Measurements from ENCODE around the gene RAD51B. TPM values are rescaled to one million over a fixed set of nuclear protein-coding genes. Genes with fewer than 3 reads are reported as not detected.
A peak's percentile ranks its signal among the peaks of the same experiment; 100 is the strongest.

The RAD51B gene
- total and polyA plus RNA-seq, 2 of the 13 experiments (the other 11 are each of a cell fraction or from before 2014, with no cell fraction given) = 7.0 to 9.5 TPM

DNA sequence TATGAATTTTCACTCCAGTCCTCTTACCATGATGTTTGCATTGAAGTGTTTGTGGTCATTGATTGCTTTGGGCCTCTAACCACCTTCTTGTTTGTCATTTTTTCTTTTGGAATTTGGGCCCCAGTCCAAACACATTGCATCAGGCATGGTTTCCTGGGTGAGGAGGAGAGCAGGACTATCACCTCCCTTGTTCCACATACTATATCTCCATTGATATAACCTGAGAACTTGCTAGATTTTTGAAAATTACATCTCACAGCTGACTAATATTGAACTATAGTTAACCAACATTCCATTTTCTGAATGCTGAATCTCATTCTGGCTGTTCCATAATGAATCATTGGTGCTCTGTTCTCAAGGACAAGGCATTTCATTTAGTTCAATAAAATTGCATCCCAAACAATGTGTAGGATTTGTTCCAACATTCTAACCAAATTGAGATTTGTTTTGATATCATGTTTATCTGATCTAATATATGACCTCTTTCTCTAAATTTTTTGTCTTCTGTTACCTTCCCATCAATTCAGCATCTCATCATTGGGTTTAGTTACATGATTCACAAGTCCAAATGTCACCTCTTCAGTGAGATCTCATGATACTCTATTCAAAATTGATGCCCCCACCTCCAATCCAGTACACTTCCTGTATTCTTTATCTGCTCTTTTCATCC lies 644.3 kb downstream of the RAD51B start (continued):
- TF ChIP-seq, protein P1, sequence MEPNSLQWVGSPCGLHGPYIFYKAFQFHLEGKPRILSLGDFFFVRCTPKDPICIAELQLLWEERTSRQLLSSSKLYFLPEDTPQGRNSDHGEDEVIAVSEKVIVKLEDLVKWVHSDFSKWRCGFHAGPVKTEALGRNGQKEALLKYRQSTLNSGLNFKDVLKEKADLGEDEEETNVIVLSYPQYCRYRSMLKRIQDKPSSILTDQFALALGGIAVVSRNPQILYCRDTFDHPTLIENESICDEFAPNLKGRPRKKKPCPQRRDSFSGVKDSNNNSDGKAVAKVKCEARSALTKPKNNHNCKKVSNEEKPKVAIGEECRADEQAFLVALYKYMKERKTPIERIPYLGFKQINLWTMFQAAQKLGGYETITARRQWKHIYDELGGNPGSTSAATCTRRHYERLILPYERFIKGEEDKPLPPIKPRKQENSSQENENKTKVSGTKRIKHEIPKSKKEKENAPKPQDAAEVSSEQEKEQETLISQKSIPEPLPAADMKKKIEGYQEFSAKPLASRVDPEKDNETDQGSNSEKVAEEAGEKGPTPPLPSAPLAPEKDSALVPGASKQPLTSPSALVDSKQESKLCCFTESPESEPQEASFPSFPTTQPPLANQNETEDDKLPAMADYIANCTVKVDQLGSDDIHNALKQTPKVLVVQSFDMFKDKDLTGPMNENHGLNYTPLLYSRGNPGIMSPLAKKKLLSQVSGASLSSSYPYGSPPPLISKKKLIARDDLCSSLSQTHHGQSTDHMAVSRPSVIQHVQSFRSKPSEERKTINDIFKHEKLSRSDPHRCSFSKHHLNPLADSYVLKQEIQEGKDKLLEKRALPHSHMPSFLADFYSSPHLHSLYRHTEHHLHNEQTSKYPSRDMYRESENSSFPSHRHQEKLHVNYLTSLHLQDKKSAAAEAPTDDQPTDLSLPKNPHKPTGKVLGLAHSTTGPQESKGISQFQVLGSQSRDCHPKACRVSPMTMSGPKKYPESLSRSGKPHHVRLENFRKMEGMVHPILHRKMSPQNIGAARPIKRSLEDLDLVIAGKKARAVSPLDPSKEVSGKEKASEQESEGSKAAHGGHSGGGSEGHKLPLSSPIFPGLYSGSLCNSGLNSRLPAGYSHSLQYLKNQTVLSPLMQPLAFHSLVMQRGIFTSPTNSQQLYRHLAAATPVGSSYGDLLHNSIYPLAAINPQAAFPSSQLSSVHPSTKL (CRISPR knock-in tag; IDR thresholded peaks at IDR 0.05) = peak; percentile 88
- TF ChIP-seq FOXA3 (CRISPR knock-in tag; IDR thresholded peaks at IDR 0.05) = peak; percentile 84

DNA sequence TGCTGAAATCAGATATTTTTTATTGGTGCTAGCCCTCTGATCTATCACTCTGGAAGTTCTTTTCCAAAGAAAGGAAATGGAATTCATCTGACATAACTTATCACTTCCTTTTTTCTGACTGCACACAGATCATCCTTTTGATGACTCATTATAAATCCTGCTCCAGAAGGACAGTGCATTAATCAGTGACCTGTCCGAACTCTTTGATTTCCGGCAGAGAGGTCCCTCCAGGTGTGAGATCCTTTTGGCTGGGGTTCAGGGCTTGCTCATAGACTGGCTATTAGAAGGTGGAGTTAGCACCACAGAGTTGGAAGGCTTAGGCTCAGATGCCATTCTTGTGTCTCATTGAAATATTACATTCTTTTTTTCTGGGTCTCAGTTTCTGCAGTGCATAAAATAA lies 645.1 kb downstream of the RAD51B start:
- Histone ChIP-seq H3K9me3 (ENCODE audit: low read length) (no peaks in the 10 kb centered on the region), H3K4me3 (replicated peaks in 1 of 3; ENCODE audit: insufficient read depth in 1 of 3, low read depth in 2 of 3, low read length in 3 of 3) (no peak overlapping the region), H3K36me3 (replicated peaks in 1 of 2; ENCODE audit: control insufficient read depth in 1 of 2, insufficient read depth in 2 of 2, low read length in 2 of 2) (no peaks in the 10 kb centered on the region), H2AFZ (ENCODE audit: low read length) (no peak overlapping the region), H3K79me2 (ENCODE audit: insufficient read depth, low read length) (no peaks in the 10 kb centered on the region), H3K27ac (ENCODE audit: extremely low read length, insufficient read depth, low read length) (no peak overlapping the region), H3K9ac (ENCODE audit: insufficient read depth, low read depth, low read length) (no peak overlapping the region), H3K27me3 (ENCODE audit: control insufficient read depth in 1 of 2, insufficient read depth in 2 of 2, low read length in 2 of 2) (no peaks in the 10 kb centered on the region), H4K20me1 (ENCODE audit: insufficient read depth, low read length) (no peaks in the 10 kb centered on the region), H3K4me1 (ENCODE audit: insufficient read depth, low read length) (peaks cover 42% of the 10 kb centered on the region), H3K4me2 (ENCODE audit: low read depth, low read length) (no peak overlapping the region)
- CTCF ChIA-PET (ENCODE audit: low intra/inter-chr PET ratio, low total read pairs) = no interaction called here
- WGBS (ENCODE audit: low lambda C conversion rate) = 68% methylated on average over 2 of the region's 2 CpGs
- no TSS peak for BruUV-seq (replicated peaks)
- in situ Hi-C loops (cut with HindIII; ENCODE audit: extremely low pct_ligation_motif_present, low pct_unique_long_range_greater_than_20kb) (no loop called here), intact Hi-C loops (cut with micrococcal nuclease; ENCODE audit: unreplicated experiment) (loop anchor here (5.0 to 10.0 kb wide), 5 partner anchors 58 to 350 kb away; no protein-coding TSS in a partner anchor)
- POLR2A ChIA-PET = no interaction called here
- ATAC-seq = no peak
- FAIRE-seq = no peak
- TF ChIP-seq ZNF251 (CRISPR knock-in tag; IDR thresholded peaks at IDR 0.05) (no peak), SOX5 (CRISPR knock-in tag; IDR thresholded peaks at IDR 0.05; ENCODE audit: borderline replicate concordance) (no peak), FOSL2 (CRISPR knock-in tag; IDR thresholded peaks at IDR 0.05) (peak; percentile 51), TCF7 (IDR thresholded peaks at IDR 0.05; ENCODE audit: low read depth) (no peak), ZSCAN29 (CRISPR knock-in tag; conservative IDR thresholded peaks at IDR 0.05) (no peak), ZNF431 (CRISPR knock-in tag; IDR thresholded peaks at IDR 0.05; ENCODE audit: borderline replicate concordance, low read depth) (no peak), PAWR (CRISPR knock-in tag; IDR thresholded peaks at IDR 0.05; ENCODE audit: borderline replicate concordance) (no peak)
- no peak for DNase-seq (ENCODE audit: low spot score)

All from HepG2 (cell line).